Endothelial cell of umbilical vein (primary cell): ENCODE measurements around the gene ACTN1. TPM values are rescaled to one million over a fixed set of nuclear protein-coding genes. Genes with fewer than 3 reads are reported as not detected.

Experiments used
- BruUV-seq: library from RNA; stranded (reverse); fragments of 400-500 nt; replicated peaks from 2 replicates; lab custom pipeline; 2021; lab: Mats Ljungman, UMichigan
- CTCF ChIA-PET: fragments of 300-600, 350-600 bp; sonication (Branson Sonifier 250); formaldehyde crosslinking; loops from one replicate; lab custom pipeline; 2021; ENCODE audit warnings: antibody characterized with exemption, inconsistent platforms; lab: Charles Lee
- POLR2A ChIA-PET: fragments of 300-600, 350-600 bp; sonication (Branson Sonifier 250); formaldehyde crosslinking; loops from one replicate; lab custom pipeline; 2021; ENCODE audit warnings: antibody characterized with exemption, inconsistent platforms; lab: Charles Lee
- DNase-seq: peaks from one replicate; pipeline ENCODE4 v3.0.0-alpha.2; 2011; ENCODE audit warnings: low read depth, low spot score
- FAIRE-seq: peaks from 2 replicates; lab custom pipeline; 2011; peaks lifted over from hg19 to GRCh38; lab: Jason Lieb, UNC
- H2AFZ ChIP-seq: 2 replicates; pipeline ENCODE4 v1.6.0; 2012; ENCODE audit warnings: low read depth, low read length, control low read depth, inconsistent platforms
- H3K27ac ChIP-seq: 2 replicates; pipeline ENCODE4 v1.5.1; 2011; ENCODE audit warnings: low read depth, mild to moderate bottlenecking, control low read depth, low read length, moderate library complexity; ENCODE audit not compliant: insufficient read depth
- H3K27me3 ChIP-seq, 2 experiments: 2 replicates each; pipeline versions ENCODE4 v1.6.0 to v1.6.1; 2011; ENCODE audit warnings: low read length in 2 of 2, mixed read lengths in 1 of 2; ENCODE audit not compliant: control insufficient read depth in 2 of 2, insufficient read depth in 2 of 2
- H3K36me3 ChIP-seq, 2 experiments: 2 replicates in 1 of 2; 3 replicates in 1 of 2; pipeline ENCODE4 v1.5.1; 2011; ENCODE audit warnings: low read length in 2 of 2, mild to moderate bottlenecking in 1 of 2, moderate library complexity in 1 of 2; ENCODE audit not compliant: control insufficient read depth in 2 of 2, insufficient read depth in 2 of 2; ENCODE audit errors: extremely low read depth in 1 of 2
- H3K4me1 ChIP-seq: 3 replicates; pipeline ENCODE4 v1.5.1; 2011; ENCODE audit warnings: mild to moderate bottlenecking, low read length; ENCODE audit not compliant: control insufficient read depth, insufficient read depth; ENCODE audit errors: extremely low read depth
- H3K4me2 ChIP-seq: 2 replicates; pipeline ENCODE4 v1.6.1; 2011; ENCODE audit warnings: low read length, control low read depth, mixed read lengths; ENCODE audit not compliant: insufficient read depth
- H3K4me3 ChIP-seq, 3 experiments: fragments of 200-600 bp in 1 of 3; sonication (generic), shearing (Covaris generic) in 1 of 3; replicated peaks in 1 of 3; 2 replicates each; pipeline ENCODE4 v1.5.1; 2011 to 2016; ENCODE audit warnings: control low read depth in 3 of 3, low read length in 3 of 3, mild to moderate bottlenecking in 2 of 3, inconsistent platforms in 1 of 3, low read depth in 1 of 3, moderate library complexity in 1 of 3; ENCODE audit not compliant: insufficient read depth in 1 of 3
- H3K79me2 ChIP-seq: 2 replicates; pipeline ENCODE4 v1.6.0; 2012; ENCODE audit warnings: low read length, inconsistent platforms; ENCODE audit not compliant: control insufficient read depth, insufficient read depth
- H3K9ac ChIP-seq: replicated peaks from 2 replicates; pipeline ENCODE3; 2011; ENCODE audit warnings: low read length, control low read depth; ENCODE audit not compliant: insufficient read depth; ENCODE audit errors: extremely low read depth
- H3K9me1 ChIP-seq: replicated peaks from 3 replicates; pipeline ENCODE4 v1.6.0; 2011; ENCODE audit warnings: mild to moderate bottlenecking, low read length; ENCODE audit not compliant: control insufficient read depth, insufficient read depth; ENCODE audit errors: extremely low read depth
- H3K9me3 ChIP-seq: replicated peaks from 2 replicates; pipeline ENCODE4 v1.5.1; 2012; ENCODE audit warnings: low read length, inconsistent platforms; ENCODE audit not compliant: control insufficient read depth, insufficient read depth
- H4K20me1 ChIP-seq: replicated peaks from 2 replicates; pipeline ENCODE3; 2011; ENCODE audit warnings: mild to moderate bottlenecking, low read length; ENCODE audit not compliant: control insufficient read depth, insufficient read depth; ENCODE audit errors: extremely low read depth
- CTCF ChIP-seq, 2 donors: IDR thresholded peaks; 1 replicate in 1 of 2; 2 replicates in 1 of 2; pipeline ENCODE4 v1.5.1; 2011; ENCODE audit warnings: low read length in 2 of 2, mild to moderate bottlenecking in 2 of 2, moderate library complexity in 2 of 2, control low read depth in 1 of 2, inconsistent platforms in 1 of 2, low read depth in 1 of 2; ENCODE audit not compliant: insufficient read depth in 1 of 2; ENCODE audit errors: extremely low read depth in 1 of 2
- EZH2 ChIP-seq: IDR thresholded peaks from 2 replicates; pipeline ENCODE4 v1.6.1; 2012; ENCODE audit warnings: borderline replicate concordance, low read depth, mild to moderate bottlenecking, moderate library complexity, low read length, inconsistent platforms; ENCODE audit not compliant: severe bottlenecking
- FOS ChIP-seq: IDR thresholded peaks from 2 replicates; pipeline ENCODE4 v1.6.1; 2011; ENCODE audit warnings: mild to moderate bottlenecking, low read length, moderate library complexity, borderline replicate concordance; ENCODE audit not compliant: insufficient read depth
- GATA2 ChIP-seq: IDR thresholded peaks from 2 replicates; pipeline ENCODE4 v1.7.0; 2011; ENCODE audit warnings: low read depth, mild to moderate bottlenecking, moderate library complexity, mixed read lengths, low read length; ENCODE audit not compliant: insufficient read length, insufficient read depth
- JUN ChIP-seq: IDR thresholded peaks from 2 replicates; pipeline ENCODE4 v1.6.1; 2011; ENCODE audit warnings: borderline replicate concordance, low read depth; ENCODE audit not compliant: insufficient read length, insufficient read depth
- MAX ChIP-seq: IDR thresholded peaks from 2 replicates; pipeline ENCODE4 v1.6.1; 2011; ENCODE audit not compliant: insufficient read depth, insufficient read length
- MYC ChIP-seq: IDR thresholded peaks from one replicate; pipeline ENCODE4 v1.6.1; 2011; ENCODE audit warnings: mild to moderate bottlenecking, low read depth, low read length
- POLR2A ChIP-seq: IDR thresholded peaks from 2 replicates; pipeline ENCODE4 v1.6.1; 2012; ENCODE audit warnings: low read depth, mild to moderate bottlenecking, control low read depth, low read length
- POLR2AphosphoS5 ChIP-seq: IDR thresholded peaks from 2 replicates; pipeline ENCODE4 v1.6.1; 2012; ENCODE audit warnings: low read depth, mild to moderate bottlenecking, control low read depth, low read length, moderate library complexity; ENCODE audit not compliant: insufficient read depth
- dilution Hi-C: fragments of 300-500 bp; cut with MboI; formaldehyde crosslinking; loops from one replicate; pipeline ENCODE4 v1.15.0; 2019; ENCODE audit warnings: low sequenced_read_pairs; ENCODE audit not compliant: extremely low pct_ligation_motif_present
- intact Hi-C: fragments of 100-400 bp; cut with micrococcal nuclease; formaldehyde crosslinking; loops from one replicate; pipeline ENCODE4 v1.10.0; 2022
- polyA plus RNA-seq, 4 experiments: library from polyadenylated mRNA; depleted of rRNA in 3 of 4; stranded (reverse) in 3 of 4; unstranded in 1 of 4; fragments of >200 nt; gene quantifications; 2 replicates each; pipeline versions ENCODE4 v1.2.1 to v1.2.3, GENCODE V29; 2011 to 2012; ENCODE audit warnings: missing spikeins in 1 of 4
- total RNA-seq: library from RNA; stranded (reverse); gene quantifications from 2 replicates; pipeline ENCODE4 v1.2.3, GENCODE V29; 2021

Gene ACTN1
- total and polyA plus RNA-seq, 2 donors (not counting 3 experiments of a cell fraction or from before 2014, with no cell fraction given), result 442 to 463 TPM

GRCh38 chr14:68878908-68879307 lies 100.2 kb downstream of the ACTN1 start:
- no peak overlapping the region for H3K27ac ChIP-seq
- H4K20me1 ChIP-seq, result no peaks in the 10 kb centered on the region
- no peak overlapping the region for H2AFZ ChIP-seq
- DNase-seq (no peak), FAIRE-seq (no peak)
- H3K9me1 ChIP-seq, result no peaks in the 10 kb centered on the region
- POLR2A ChIA-PET, result no interaction called here
- dilution Hi-C loops, result no loop called here
- no peaks in the 10 kb centered on the region for H3K9me3 ChIP-seq
- TF ChIP-seq CTCF (IDR thresholded peaks at IDR 0.05; ENCODE audit: extremely low read depth in 1 of 2, insufficient read depth in 1 of 2, low read depth in 1 of 2, low read length in 2 of 2) (no peak), MAX (no peak), EZH2 (no peak), MYC (no peak), GATA2 (no peak), POLR2A (no peak), POLR2AphosphoS5 (no peak), FOS (no peak), JUN (no peak)
- no peak overlapping the region for H3K9ac ChIP-seq
- no peaks in the 10 kb centered on the region for H3K27me3 ChIP-seq
- BruUV-seq, result no TSS peak
- intact Hi-C loops, result no loop called here
- no peak overlapping the region for H3K4me3 ChIP-seq
- H3K4me1 ChIP-seq, result peaks cover 8% of the 10 kb centered on the region
- H3K4me2 ChIP-seq, result no peak overlapping the region
- no peaks in the 10 kb centered on the region for H3K79me2 ChIP-seq
- CTCF ChIA-PET, result no interaction called here
- peaks cover 55 to 76% of the 10 kb centered on the region in 2 experiments for H3K36me3 ChIP-seq
